ENCODE results near the gene ERCC8.

Gene ERCC8

GRCh38 chr5:60977956-60978737 is 33.3 kb upstream of the ERCC8 start (continued):
- no peak for TF ChIP-seq ZNF169 (tag by site-specific recombination; IDR thresholded peaks at IDR 0.05)

DNA sequence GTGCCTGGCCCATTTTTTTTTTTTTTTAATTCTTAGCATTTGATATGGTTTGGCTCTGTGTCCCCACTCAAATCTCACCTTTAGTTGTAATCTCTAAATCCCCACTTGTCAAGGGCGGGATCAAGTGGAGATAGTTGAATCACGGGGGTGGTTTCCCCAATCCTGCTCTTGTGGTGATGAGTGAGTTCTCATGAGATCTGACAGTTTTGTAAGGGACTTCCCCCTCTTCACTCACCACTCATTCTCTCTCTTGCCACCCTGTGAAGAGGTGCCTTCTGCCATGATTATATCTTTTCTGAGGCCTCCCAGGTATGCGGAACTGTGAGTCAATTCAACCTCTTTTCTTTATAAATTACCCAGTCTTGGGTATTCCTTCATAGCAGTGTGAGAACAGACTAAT is 27.4 kb upstream of the ERCC8 start:
- no peaks in the 10 kb centered on the region for H3K4me1 ChIP-seq (ENCODE audit: control insufficient read depth, insufficient read depth, low read length)
- no peak for TF ChIP-seq ZNF223 (tag by site-specific recombination; IDR thresholded peaks at IDR 0.05)
- no peak for TF ChIP-seq OSR2 (tag by site-specific recombination; IDR thresholded peaks at IDR 0.05)
- no peak for TF ChIP-seq KLF17 (tag by site-specific recombination; IDR thresholded peaks at IDR 0.05)
- TF ChIP-seq ZNF791 (tag by site-specific recombination; IDR thresholded peaks at IDR 0.05), result no peak
- no peak for TF ChIP-seq SP2 (tag by site-specific recombination; IDR thresholded peaks at IDR 0.05)
- no peak for TF ChIP-seq ZNF514 (tag by site-specific recombination; IDR thresholded peaks at IDR 0.05)
- no peak for TF ChIP-seq ZNF146 (tag by site-specific recombination; IDR thresholded peaks at IDR 0.05)
- no peak for TF ChIP-seq ZSCAN23 (tag by site-specific recombination; IDR thresholded peaks at IDR 0.05)
- TF ChIP-seq, protein P1, sequence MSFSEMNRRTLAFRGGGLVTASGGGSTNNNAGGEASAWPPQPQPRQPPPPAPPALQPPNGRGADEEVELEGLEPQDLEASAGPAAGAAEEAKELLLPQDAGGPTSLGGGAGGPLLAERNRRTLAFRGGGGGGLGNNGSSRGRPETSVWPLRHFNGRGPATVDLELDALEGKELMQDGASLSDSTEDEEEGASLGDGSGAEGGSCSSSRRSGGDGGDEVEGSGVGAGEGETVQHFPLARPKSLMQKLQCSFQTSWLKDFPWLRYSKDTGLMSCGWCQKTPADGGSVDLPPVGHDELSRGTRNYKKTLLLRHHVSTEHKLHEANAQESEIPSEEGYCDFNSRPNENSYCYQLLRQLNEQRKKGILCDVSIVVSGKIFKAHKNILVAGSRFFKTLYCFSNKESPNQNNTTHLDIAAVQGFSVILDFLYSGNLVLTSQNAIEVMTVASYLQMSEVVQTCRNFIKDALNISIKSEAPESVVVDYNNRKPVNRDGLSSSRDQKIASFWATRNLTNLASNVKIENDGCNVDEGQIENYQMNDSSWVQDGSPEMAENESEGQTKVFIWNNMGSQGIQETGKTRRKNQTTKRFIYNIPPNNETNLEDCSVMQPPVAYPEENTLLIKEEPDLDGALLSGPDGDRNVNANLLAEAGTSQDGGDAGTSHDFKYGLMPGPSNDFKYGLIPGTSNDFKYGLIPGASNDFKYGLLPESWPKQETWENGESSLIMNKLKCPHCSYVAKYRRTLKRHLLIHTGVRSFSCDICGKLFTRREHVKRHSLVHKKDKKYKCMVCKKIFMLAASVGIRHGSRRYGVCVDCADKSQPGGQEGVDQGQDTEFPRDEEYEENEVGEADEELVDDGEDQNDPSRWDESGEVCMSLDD (tag by site-specific recombination; IDR thresholded peaks at IDR 0.05), result no peak
- TF ChIP-seq TRIM28 (IDR thresholded peaks at IDR 0.05; ENCODE audit: borderline replicate concordance, low read length), result no peak
- ChIA-PET POLR2A (no interaction called here), CTCF (no interaction called here)
- no peak overlapping the region for H3K4me3 ChIP-seq (ENCODE audit: low read depth, low read length)
- H3K36me3 ChIP-seq (ENCODE audit: control insufficient read depth in 2 of 2, insufficient read depth in 1 of 2, low read length in 2 of 2), result no peaks in the 10 kb centered on the region; a peak in 1 of 3 replicates
- no peak overlapping the region for H3K27ac ChIP-seq (ENCODE audit: extremely low read depth, low read depth, low read length)
- H3K9me3 ChIP-seq (ENCODE audit: control insufficient read depth, insufficient read depth, low read depth, low read length), result no peaks in the 10 kb centered on the region

- ChIA-PET POLR2A (no interaction called here), CTCF (interaction anchor here (0.6 to 0.7 kb wide), 9 partner anchors 14 to 1150 kb away, joined by 3 to 6 read pairs (median 3); no protein-coding TSS in a partner anchor)
Observed at GRCh38 chr5:60961685-60962084, 16.8 kb upstream of the ERCC8 start.

DNA sequence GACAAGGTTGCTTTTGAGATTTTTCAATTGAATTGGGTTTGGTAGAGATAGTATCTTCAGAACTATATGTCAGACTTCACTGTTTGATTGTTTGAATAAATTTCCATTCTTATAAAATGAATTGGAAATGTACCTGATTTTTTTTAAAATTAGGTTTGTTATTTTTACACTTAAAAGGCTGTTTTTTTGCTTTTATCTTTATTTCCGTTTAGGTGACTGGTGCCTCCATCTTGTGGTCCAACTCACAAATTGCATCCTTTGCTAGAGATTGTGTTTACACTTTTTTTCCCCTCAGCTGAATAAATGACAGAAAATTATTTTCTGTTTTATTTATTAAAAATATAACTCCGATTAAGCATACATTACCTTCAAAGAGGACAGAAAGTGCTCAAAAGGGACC is 15.7 kb upstream of the ERCC8 start:
- H3K27ac ChIP-seq (ENCODE audit: extremely low read depth, low read depth, low read length), result no peak overlapping the region
- no peaks in the 10 kb centered on the region for H3K9me3 ChIP-seq (ENCODE audit: control insufficient read depth, insufficient read depth, low read depth, low read length)
- ChIA-PET POLR2A (interaction anchor here (0.7 kb wide), 1 partner anchor 26 kb away, joined by 3 read pairs; no protein-coding TSS in a partner anchor), CTCF (interaction anchor here (0.5 to 1.9 kb wide), 9 partner anchors 166 to 973 kb away, joined by 3 to 11 read pairs (median 3); no protein-coding TSS in a partner anchor)
- no peaks in the 10 kb centered on the region for H3K36me3 ChIP-seq (ENCODE audit: control insufficient read depth in 2 of 2, insufficient read depth in 1 of 2, low read length in 2 of 2)
- no peaks in the 10 kb centered on the region for H3K4me1 ChIP-seq (ENCODE audit: control insufficient read depth, insufficient read depth, low read length)
- no peak overlapping the region for H3K4me3 ChIP-seq (ENCODE audit: low read depth, low read length)
- TF ChIP-seq ZSCAN4 (tag by site-specific recombination; IDR thresholded peaks at IDR 0.05) (no peak), FEZF1 (tag by site-specific recombination; IDR thresholded peaks at IDR 0.05) (no peak), KLF10 (tag by site-specific recombination; IDR thresholded peaks at IDR 0.05) (no peak), ZNF654 (tag by site-specific recombination; IDR thresholded peaks at IDR 0.05; ENCODE audit: low read depth) (peak; percentile 44)

More at GRCh38 chr5:60961685-60962084, 16.8 kb upstream of the ERCC8 start:
- no peak for TF ChIP-seq ZNF10 (tag by site-specific recombination; IDR thresholded peaks at IDR 0.05)
- 0 out of 2 replicates have a peak, but pooled peaks have one; percentile 18 for TF ChIP-seq ZNF362 (tag by site-specific recombination; IDR thresholded peaks at IDR 0.05)
- Histone ChIP-seq H3K4me3 (ENCODE audit: low read depth, low read length) (no peak overlapping the region), H3K36me3 (ENCODE audit: control insufficient read depth in 2 of 2, insufficient read depth in 1 of 2, low read length in 2 of 2) (no peaks in the 10 kb centered on the region), H3K27ac (ENCODE audit: extremely low read depth, low read depth, low read length) (no peak overlapping the region), H3K9me3 (ENCODE audit: control insufficient read depth, insufficient read depth, low read depth, low read length) (no peaks in the 10 kb centered on the region), H3K4me1 (ENCODE audit: control insufficient read depth, insufficient read depth, low read length) (no peaks in the 10 kb centered on the region)
